ENCODE data around the gene PRDM5.
A peak's percentile ranks its signal among the peaks of the same experiment; 100 is the strongest.

PRDM5 gene

GRCh38 chr4:120777459-120777858 lies 145.1 kb downstream of the PRDM5 start:
- Histone ChIP-seq H3K4ac (ENCODE audit: low read depth, low read length) (no peak overlapping the region), H2AK5ac (ENCODE audit: low read length) (no peak overlapping the region), H3K27ac (ENCODE audit: low read depth, low read length) (no peak overlapping the region), H4K12ac (ENCODE audit: low read depth, low read length) (no peak overlapping the region), H3K79me2 (ENCODE audit: control insufficient read depth, insufficient read depth, low read length, poor library complexity) (no peaks in the 10 kb centered on the region), H4K8ac (ENCODE audit: low read depth, low read length) (no peak overlapping the region), H3K4me1 (ENCODE audit: control insufficient read depth in 1 of 2, insufficient read depth in 2 of 2, low read length in 2 of 2) (no peaks in the 10 kb centered on the region), H2BK120ac (ENCODE audit: insufficient read depth, low read length, poor library complexity) (no peak overlapping the region), H3K9me3 (ENCODE audit: insufficient read depth, low read depth, low read length) (no peaks in the 10 kb centered on the region), H3K9ac (ENCODE audit: low read length) (no peak overlapping the region), H2AFZ (ENCODE audit: insufficient read depth, low read length, poor library complexity) (no peak overlapping the region), H3K4me2 (ENCODE audit: low read length) (no peak overlapping the region), H2BK12ac (ENCODE audit: low read length) (no peak overlapping the region), H2BK5ac (ENCODE audit: low read depth, low read length, poor library complexity) (no peak overlapping the region), H3K4me3 (ENCODE audit: low read depth, low read length) (no peak overlapping the region), H4K91ac (ENCODE audit: low read depth, low read length) (no peak overlapping the region), H3K79me1 (ENCODE audit: low read length) (no peaks in the 10 kb centered on the region), H3K23ac (ENCODE audit: low read length) (no peak overlapping the region), H3K14ac (ENCODE audit: low read length) (no peak overlapping the region), H3K36me3 (ENCODE audit: control insufficient read depth in 1 of 2, insufficient read depth in 2 of 2, low read length in 2 of 2) (no peaks in the 10 kb centered on the region), H3K18ac (ENCODE audit: low read length) (no peak overlapping the region), H3K27me3 (ENCODE audit: insufficient read depth, low read length) (no peaks in the 10 kb centered on the region)
- no peak for DNase-seq

DNA sequence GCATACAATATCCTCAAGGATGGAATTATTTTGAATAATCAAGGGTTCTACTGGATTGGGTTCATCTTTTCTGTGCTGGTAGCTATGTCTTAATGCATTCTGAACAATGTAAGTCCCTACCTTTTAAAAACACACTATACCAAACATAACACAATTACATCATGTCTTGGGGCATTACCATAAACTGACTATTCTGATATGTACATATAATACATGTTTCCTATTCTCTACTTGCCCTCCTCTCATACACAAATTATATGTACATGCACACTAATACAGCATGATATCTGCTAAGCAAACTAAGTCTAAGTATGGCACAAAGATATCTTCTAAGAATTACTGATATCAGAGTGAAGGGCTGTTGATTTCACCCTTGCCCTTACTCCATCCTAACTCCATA lies 147.1 kb downstream of the PRDM5 start:
- Histone ChIP-seq H3K4me2 (ENCODE audit: low read length) (no peak overlapping the region), H3K14ac (ENCODE audit: low read length) (no peak overlapping the region), H3K79me1 (ENCODE audit: low read length) (peaks cover 2% of the 10 kb centered on the region), H2AK5ac (ENCODE audit: low read length) (no peak overlapping the region), H3K9ac (ENCODE audit: low read length) (no peak overlapping the region), H3K36me3 (ENCODE audit: control insufficient read depth in 1 of 2, insufficient read depth in 2 of 2, low read length in 2 of 2) (no peaks in the 10 kb centered on the region), H2BK5ac (ENCODE audit: low read depth, low read length, poor library complexity) (no peak overlapping the region), H3K4ac (ENCODE audit: low read depth, low read length) (no peak overlapping the region), H3K4me3 (ENCODE audit: low read depth, low read length) (no peak overlapping the region), H3K23ac (ENCODE audit: low read length) (no peak overlapping the region), H3K27me3 (ENCODE audit: insufficient read depth, low read length) (no peaks in the 10 kb centered on the region), H3K9me3 (ENCODE audit: insufficient read depth, low read depth, low read length) (no peaks in the 10 kb centered on the region), H2AFZ (ENCODE audit: insufficient read depth, low read length, poor library complexity) (no peak overlapping the region), H3K79me2 (ENCODE audit: control insufficient read depth, insufficient read depth, low read length, poor library complexity) (no peaks in the 10 kb centered on the region), H3K27ac (ENCODE audit: low read depth, low read length) (no peak overlapping the region), H2BK120ac (ENCODE audit: insufficient read depth, low read length, poor library complexity) (no peak overlapping the region), H3K18ac (ENCODE audit: low read length) (no peak overlapping the region), H2BK12ac (ENCODE audit: low read length) (no peak overlapping the region), H4K91ac (ENCODE audit: low read depth, low read length) (no peak overlapping the region), H3K4me1 (ENCODE audit: control insufficient read depth in 1 of 2, insufficient read depth in 2 of 2, low read length in 2 of 2) (no peaks in the 10 kb centered on the region), H4K12ac (ENCODE audit: low read depth, low read length) (no peak overlapping the region), H4K8ac (ENCODE audit: low read depth, low read length) (no peak overlapping the region)
- no peak for DNase-seq

DNA sequence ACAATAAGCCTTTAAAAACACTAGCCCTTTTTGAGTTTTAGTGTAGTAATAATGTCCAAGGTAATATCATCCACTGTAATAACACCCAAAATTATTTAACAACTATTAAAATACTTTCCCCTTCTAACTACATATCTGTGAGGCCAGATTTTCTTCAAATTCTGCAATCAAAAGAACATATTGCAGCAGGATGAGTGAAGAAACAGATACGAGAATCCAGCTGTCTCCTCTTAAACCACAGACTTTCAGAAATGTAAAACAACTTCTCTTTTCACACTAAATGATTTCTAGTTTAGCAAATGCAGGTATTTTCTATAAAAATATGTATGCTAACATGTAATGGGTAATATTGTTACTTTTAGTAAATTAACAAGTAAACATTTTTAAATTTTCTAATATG lies 148.9 kb downstream of the PRDM5 start:
- no CpG with 5 or more reads among the region's 1 CpG for WGBS (ENCODE audit: extremely low coverage, insufficient coverage, insufficient read length)
- no peak overlapping the region for H4K8ac ChIP-seq (ENCODE audit: low read depth, low read length)
- H2BK5ac ChIP-seq (ENCODE audit: low read depth, low read length, poor library complexity): no peak overlapping the region
- H3K36me3 ChIP-seq (ENCODE audit: control insufficient read depth in 1 of 2, insufficient read depth in 2 of 2, low read length in 2 of 2): peaks cover 0 to 2% of the 10 kb centered on the region in 2 experiments
- H3K14ac ChIP-seq (ENCODE audit: low read length): no peak overlapping the region
- no peak overlapping the region for H3K18ac ChIP-seq (ENCODE audit: low read length)
- no peak overlapping the region for H3K23ac ChIP-seq (ENCODE audit: low read length)
- no peak overlapping the region for H3K4me2 ChIP-seq (ENCODE audit: low read length)
- no peak overlapping the region for H3K4ac ChIP-seq (ENCODE audit: low read depth, low read length)
- H3K27ac ChIP-seq (ENCODE audit: low read depth, low read length): no peak overlapping the region
- no peak for DNase-seq
- peaks cover 0 to 3% of the 10 kb centered on the region in 2 experiments for H3K4me1 ChIP-seq (ENCODE audit: control insufficient read depth in 1 of 2, insufficient read depth in 2 of 2, low read length in 2 of 2)
- H2AK5ac ChIP-seq (ENCODE audit: low read length): no peak overlapping the region
- no peak overlapping the region for H2AFZ ChIP-seq (ENCODE audit: insufficient read depth, low read length, poor library complexity)
- H3K79me2 ChIP-seq (ENCODE audit: control insufficient read depth, insufficient read depth, low read length, poor library complexity): no peaks in the 10 kb centered on the region
- no peak overlapping the region for H2BK12ac ChIP-seq (ENCODE audit: low read length)
- no peak overlapping the region for H4K12ac ChIP-seq (ENCODE audit: low read depth, low read length)
- no peak overlapping the region for H3K9ac ChIP-seq (ENCODE audit: low read length)
- H4K91ac ChIP-seq (ENCODE audit: low read depth, low read length): no peak overlapping the region
- H3K4me3 ChIP-seq (ENCODE audit: low read depth, low read length): no peak overlapping the region
- H2BK120ac ChIP-seq (ENCODE audit: insufficient read depth, low read length, poor library complexity): no peak overlapping the region
- no peaks in the 10 kb centered on the region for H3K9me3 ChIP-seq (ENCODE audit: insufficient read depth, low read depth, low read length)
- H3K79me1 ChIP-seq (ENCODE audit: low read length): peaks cover 4% of the 10 kb centered on the region
- no peaks in the 10 kb centered on the region for H3K27me3 ChIP-seq (ENCODE audit: insufficient read depth, low read length)

DNA sequence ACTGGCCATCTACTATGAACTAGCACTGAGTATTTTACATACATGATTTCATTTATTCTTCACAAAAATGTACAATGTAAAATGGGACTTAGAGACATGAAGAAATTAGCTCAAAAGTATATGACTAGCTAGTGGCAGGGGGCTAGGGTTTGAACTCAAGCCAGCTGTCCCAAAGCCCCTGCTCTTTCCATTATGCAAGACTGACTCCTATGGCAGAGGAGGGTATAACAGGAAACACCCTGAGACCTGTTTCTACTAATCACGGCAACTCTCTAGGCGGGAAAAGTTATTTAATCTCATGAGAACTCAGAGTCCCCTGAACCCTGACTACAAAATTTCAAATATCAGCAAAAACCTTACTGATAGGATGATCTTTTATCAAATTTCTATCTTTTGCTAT lies 150.6 kb downstream of the PRDM5 start:
- H3K9ac ChIP-seq (ENCODE audit: low read length): no peak overlapping the region
- no peak overlapping the region for H3K18ac ChIP-seq (ENCODE audit: low read length)
- no peak overlapping the region for H2BK120ac ChIP-seq (ENCODE audit: insufficient read depth, low read length, poor library complexity)
- peak overlapping the region; percentile 56 for H2BK5ac ChIP-seq (ENCODE audit: low read depth, low read length, poor library complexity)
- DNase-seq: no peak
- no peak overlapping the region for H2BK12ac ChIP-seq (ENCODE audit: low read length)
- no peak overlapping the region for H3K4me3 ChIP-seq (ENCODE audit: low read depth, low read length)
- no peak overlapping the region for H4K91ac ChIP-seq (ENCODE audit: low read depth, low read length)
- peaks cover 4% of the 10 kb centered on the region for H3K79me1 ChIP-seq (ENCODE audit: low read length)
- H4K8ac ChIP-seq (ENCODE audit: low read depth, low read length): no peak overlapping the region
- H3K9me3 ChIP-seq (ENCODE audit: insufficient read depth, low read depth, low read length): no peaks in the 10 kb centered on the region
- no peak overlapping the region for H3K4ac ChIP-seq (ENCODE audit: low read depth, low read length)
- no CpG with 5 or more reads among the region's 2 CpGs for WGBS (ENCODE audit: extremely low coverage, insufficient coverage, insufficient read length)
- H2AK5ac ChIP-seq (ENCODE audit: low read length): no peak overlapping the region
- no peak overlapping the region for H4K12ac ChIP-seq (ENCODE audit: low read depth, low read length)
- H3K79me2 ChIP-seq (ENCODE audit: control insufficient read depth, insufficient read depth, low read length, poor library complexity): no peaks in the 10 kb centered on the region
- H2AFZ ChIP-seq (ENCODE audit: insufficient read depth, low read length, poor library complexity): no peak overlapping the region
- no peak overlapping the region for H3K4me2 ChIP-seq (ENCODE audit: low read length)
- no peak overlapping the region for H3K14ac ChIP-seq (ENCODE audit: low read length)
- peaks cover 0 to 2% of the 10 kb centered on the region in 2 experiments for H3K36me3 ChIP-seq (ENCODE audit: control insufficient read depth in 1 of 2, insufficient read depth in 2 of 2, low read length in 2 of 2)
- H3K27me3 ChIP-seq (ENCODE audit: insufficient read depth, low read length): no peaks in the 10 kb centered on the region
- no peak overlapping the region for H3K27ac ChIP-seq (ENCODE audit: low read depth, low read length)
- no peak overlapping the region for H3K23ac ChIP-seq (ENCODE audit: low read length)
- peaks cover 0 to 3% of the 10 kb centered on the region in 2 experiments for H3K4me1 ChIP-seq (ENCODE audit: control insufficient read depth in 1 of 2, insufficient read depth in 2 of 2, low read length in 2 of 2)
